CD4-positive, alpha-beta T cell treated with Interleukin-2 at 100 ng/mL for 4 hours (primary cell): ENCODE results near the gene UFSP1.

ENCODE experiments used
- DNase-seq: peaks from one replicate; pipeline ENCODE4 v3.0.0-alpha.2; 2020; ENCODE audit warnings: low spot score

The UFSP1 gene

DNA sequence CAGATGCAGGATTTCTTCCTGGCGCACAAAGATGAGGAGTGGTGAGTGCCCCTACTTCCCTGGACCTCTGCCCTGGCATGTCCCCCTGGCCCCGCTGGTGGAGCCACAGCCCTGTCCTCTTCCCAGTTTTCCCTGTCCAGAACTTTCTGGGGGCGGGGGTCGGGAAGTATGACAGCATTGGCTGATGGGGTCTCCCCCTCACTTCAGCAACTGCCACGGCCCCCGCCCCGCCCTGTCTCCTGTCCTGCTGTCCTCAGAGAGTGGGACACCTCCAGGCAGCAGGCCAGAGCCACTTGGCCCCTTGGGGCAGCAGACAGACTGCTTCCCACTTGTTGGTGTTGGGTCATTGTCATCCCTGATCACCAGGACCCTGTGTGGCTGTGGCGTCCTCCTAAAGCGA is 7.3 kb downstream of the UFSP1 start:
- DNase-seq: no peak

- no peak for DNase-seq
These were observed 8.4 kb downstream of the UFSP1 start for GRCh38 chr7:100881136-100881535.

GRCh38 chr7:100880645-100881044 is 8.9 kb downstream of the UFSP1 start:
- DNase-seq: no peak

DNA sequence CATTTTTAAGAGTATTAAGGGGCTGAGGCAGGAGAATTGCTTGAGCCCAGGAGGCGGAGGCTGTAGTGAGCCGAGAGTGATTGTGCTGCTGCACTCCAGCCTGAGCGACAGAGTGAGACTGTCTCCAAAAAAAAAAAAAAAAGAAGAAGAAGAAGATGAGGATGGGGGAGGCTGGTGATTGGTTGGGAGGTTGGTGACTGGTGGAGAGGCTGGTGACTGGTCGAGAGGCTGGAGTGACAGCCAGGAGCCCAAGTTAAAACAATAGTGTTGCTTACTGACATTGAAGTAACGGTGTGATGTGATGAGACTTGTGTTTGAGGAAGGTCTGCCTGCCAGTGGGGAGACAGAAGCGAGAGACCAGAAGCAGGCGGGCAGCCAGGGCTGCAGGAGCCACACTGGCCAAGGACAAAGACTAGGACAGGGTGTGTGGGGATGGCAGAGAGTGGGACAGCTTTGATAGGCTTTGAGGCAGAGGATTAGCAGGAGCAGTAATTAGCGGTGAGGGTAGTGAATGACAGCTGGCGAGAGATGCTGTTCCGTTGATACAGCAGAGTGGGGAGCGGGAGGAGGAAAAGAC is 9.7 kb downstream of the UFSP1 start:
- DNase-seq: no peak

DNA sequence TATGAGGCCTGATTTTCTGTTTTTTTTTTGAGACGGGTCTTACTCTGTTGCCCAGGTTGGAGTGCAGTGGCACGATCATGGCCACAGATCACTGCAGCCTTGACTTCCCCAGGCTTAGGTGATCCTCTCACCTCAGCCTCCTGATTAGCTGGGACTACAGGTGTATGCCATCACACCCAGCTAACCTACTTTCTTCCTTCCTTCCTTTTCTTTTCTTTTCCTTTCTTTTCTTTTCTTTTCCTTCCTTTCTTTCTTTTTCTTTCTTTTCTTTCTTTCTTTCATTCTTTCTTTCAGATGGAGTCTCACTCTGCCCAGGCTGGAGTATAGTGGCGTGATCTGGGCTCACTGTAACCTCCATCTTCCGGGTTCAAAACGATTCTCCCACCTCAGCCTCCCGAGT is 10.8 kb downstream of the UFSP1 start:
- no peak for DNase-seq

DNA sequence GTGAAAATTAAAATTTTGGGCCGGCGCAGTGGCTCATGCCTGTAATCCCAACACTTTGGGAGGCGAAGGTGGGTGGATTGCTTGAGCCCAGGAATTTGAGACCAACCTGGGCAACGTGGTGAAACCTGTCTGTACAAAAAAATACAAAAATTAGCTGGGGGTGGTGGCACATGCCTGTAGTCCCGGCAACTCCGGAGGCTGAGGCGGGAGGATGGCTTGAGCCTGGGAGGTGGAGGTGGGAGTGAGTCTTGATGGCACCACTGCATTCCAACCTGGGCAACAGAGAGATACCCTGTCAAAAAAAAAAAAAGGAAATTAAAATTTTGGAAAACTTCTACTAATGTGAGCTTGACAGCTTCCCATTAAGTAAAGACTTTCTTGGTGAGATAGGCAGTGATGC is 11.5 kb downstream of the UFSP1 start:
- no peak for DNase-seq

DNA sequence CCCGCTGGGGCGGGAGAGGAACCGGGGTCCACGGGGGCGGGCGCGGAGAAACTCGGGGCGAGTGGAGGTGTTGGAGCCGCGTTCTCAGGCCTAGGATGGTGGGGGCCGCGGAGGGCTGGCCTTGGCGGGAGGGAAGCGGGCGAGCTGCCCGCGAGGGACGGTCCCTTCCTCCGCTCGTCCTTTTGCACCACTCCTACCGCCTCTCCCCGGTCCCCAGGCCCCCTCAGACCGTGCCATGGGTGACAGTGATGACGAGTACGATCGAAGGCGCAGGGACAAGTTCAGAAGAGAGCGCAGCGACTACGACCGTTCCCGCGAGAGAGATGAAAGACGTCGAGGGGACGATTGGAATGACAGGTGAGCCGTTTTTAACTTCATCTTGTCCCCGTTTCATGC is 14.2 kb downstream of the UFSP1 start:
- no peak for DNase-seq

DNA sequence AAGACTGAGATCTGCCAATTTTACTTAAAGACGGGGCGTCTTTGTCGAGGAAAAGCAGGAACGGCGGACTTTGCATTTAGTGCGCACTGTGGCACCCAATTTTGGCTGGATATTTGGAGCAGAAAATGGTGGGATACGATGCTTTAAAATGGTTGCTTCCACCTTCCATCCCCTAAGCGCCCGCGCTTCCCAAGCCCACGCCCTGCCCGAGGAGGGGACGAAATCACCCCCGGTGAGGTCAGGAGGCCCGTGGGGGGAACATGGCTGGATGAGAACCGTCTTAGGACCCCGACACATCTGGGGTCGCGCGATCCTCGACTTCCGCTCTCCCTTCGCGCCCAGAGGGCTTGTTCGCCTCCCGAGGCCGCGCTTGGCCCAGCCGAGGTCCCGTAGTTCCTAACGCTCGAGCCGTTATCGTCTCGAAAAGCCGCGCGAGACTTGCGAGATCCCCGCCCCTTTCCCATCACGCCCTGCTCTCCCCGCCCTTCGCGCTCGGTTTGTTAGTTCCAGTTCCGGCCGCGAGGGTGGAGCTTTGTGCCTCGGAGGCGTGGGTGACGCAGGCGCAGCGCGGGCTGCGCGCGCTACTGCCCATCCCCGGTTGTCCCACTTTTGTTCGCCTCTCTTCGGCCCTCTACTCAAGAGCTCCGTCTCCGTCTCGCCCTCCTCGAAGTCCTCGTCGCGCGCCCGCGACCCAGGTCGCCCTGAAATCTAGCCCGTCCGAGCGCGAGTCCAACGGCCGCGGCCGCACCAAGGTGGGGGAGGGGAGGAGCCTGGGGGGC is 14.7 kb downstream of the UFSP1 start, which contains the start of gene SRRT:
SRRT (plus strand) TSS at position 527 of the 779 bp plus-strand sequence. CDS start 488 bp downstream, outside the sequence.
- peak; percentile 99 for DNase-seq

GRCh38 chr7:100874300-100874576 is 15.3 kb downstream of the UFSP1 start:
- no peak for DNase-seq

GRCh38 chr7:100873599-100874299 is 15.8 kb downstream of the UFSP1 start:
- DNase-seq: no peak

- DNase-seq: no peak
These were observed 21.6 kb downstream of the UFSP1 start for GRCh38 chr7:100867776-100868485.

DNA sequence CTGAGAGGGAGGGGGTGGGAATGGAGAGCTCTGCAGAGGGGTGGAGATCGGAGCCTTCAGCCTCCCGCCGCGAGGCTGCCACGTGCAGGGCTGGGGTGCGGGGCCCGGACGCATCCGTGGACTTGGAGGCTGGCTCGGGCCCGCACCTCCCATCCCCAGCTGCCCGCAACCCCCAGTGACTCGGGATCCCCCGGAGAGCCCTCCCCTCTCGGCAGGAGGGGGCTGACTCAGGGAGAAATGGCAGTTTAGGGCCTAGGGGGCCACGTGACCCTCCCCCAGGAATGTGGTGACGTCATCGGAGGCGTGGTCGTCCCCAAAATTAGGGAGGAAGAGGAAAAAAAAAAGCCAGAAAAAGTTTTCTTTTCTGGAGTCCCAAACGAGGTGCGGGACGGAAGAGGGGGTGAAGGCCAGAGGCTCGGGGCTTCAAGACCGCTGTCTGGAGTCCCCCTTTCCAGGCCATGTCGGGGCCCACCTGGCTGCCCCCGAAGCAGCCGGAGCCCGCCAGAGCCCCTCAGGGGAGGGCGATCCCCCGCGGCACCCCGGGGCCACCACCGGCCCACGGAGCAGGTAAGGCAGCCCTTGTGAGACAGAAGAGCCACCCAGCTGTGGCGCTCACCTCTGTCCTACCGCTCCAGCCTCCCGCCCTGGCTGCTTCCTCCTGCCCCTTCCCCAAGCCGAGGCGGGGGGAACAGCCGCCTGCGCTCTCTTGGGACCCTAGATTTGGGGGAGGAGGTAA is 22.3 kb downstream of the UFSP1 start, which contains the start of gene TRIP6:
TRIP6 (plus strand) TSS at position 348 of the 736 bp plus-strand sequence; CDS start at position 459, 111 bp downstream.
- DNase-seq: peak; percentile 45

DNA sequence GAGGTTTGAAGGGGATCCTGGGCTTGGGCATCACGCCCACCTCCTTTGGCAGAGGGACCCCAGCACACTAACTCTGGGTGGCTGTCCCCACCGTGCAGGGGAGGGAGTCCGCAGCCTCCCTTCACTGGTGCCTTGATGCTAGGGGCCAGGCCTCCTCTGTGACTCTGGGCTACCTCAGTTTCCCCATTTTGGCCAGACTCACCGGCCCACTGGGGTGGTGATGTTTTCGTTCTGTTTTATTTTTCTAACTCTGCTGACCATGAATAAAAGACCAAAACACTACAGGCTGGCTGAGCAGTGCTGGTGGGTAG is 22.8 kb downstream of the UFSP1 start:
- no peak for DNase-seq

DNA sequence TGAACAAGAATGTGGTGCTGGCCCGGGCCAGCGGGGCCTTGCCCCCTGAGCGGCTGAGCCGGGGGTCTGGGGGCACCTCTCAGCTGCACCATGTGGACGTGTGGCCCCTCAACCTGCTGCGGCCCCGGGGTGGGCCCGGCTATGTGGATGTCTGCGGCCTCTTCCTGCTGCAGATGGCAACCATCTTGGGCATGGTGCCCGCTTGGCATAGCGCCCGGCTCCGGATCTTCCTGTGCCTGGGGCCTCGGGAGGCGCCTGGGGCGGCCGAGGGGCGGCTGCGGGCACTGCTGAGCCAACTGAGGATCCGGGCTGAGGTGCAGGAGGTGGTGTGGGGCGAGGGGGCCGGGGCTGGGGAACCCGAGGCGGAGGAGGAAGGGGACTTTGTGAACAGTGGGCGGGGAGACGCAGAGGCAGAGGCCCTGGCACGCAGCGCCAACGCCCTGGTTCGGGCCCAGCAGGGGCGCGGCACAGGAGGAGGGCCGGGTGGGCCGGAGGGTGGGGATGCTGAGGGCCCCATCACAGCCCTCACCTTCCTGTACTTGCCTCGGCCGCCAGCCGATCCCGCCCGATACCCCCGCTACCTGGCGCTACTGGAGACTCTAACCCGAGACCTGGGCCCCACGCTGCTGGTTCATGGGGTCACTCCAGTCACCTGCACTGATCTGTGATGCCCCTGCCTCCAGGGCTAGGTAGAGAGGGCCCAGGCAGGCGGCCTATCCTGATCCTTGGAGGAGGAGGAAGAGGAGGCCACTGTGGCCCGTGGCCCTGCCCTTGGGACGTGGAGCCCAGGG is 23.4 kb downstream of the UFSP1 start:
- no peak for DNase-seq

- no peak for DNase-seq
These were observed 24.1 kb downstream of the UFSP1 start for GRCh38 chr7:100865372-100865911.

DNA sequence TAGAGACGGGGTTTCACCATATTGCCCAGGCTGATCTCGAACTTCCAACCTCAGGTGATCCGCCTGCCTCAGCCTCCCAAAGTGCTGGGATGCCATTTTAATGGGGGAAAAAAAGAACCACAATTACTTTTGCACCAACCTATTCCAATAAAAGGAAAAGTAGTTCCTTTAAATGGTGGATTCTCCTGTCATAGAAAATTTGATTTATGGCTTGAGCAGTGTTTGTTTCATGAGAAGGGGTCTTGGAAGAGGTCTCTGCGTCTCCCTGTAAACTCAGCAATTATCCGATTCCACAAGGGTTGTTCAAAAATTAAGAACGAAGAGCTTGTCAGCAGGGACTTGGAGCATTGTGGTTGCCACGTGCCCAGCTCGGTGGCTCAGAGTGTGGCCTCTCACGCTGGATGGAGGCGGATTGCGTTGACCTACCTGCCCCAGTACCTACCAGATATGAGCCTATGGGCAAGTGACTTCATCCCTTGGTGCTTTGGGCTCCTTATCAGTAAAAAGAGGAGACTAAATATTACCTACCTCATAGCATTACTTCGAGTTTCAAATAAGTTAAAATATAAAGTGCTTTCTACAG is 25.2 kb downstream of the UFSP1 start:
- no peak for DNase-seq

DNA sequence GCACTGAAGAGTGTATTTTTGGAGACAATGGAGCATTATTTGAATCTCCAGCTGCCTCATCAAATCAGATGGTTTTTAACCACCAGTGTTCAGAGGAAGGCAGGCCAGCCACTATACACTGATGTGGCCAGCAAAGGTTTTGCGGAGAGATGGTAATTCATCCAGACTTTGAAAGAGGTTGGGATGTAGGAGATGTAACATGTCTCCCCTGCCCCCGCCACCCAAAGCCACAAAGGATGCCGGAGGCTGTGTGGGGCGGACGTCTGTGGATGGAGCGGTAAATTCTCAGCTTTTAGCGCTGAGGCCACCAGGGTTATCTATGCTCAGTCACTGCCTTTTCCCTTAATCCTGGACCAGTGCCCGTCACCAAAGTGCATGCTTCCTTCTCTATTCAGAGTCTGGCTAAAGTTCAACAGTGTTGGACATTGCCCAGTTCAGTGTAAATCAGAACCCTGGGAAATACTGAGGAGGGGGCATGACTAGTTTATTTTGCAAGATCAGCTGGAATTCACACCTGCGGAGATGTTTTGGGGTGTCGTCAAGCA is 26.0 kb downstream of the UFSP1 start:
- DNase-seq: no peak

DNA sequence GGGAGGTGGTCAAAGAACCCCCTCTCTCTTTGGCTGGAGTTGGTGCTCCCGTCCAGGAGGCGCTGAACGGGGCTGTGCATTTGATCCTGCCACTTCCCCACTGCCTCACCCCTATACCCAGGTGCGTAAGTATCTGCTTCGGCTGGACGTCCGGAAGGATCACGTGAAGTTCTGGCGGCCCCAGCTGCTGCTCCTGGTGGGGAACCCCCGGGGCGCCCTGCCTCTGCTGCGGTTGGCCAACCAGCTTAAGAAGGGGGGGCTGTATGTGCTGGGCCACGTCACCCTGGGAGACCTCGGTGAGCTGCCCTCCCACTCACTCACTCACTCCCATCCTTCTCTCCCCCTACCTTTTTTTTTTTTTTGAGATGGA is 27.9 kb downstream of the UFSP1 start:
- DNase-seq: no peak

GRCh38 chr7:100860702-100861615 is 28.6 kb downstream of the UFSP1 start:
- DNase-seq: no peak
